ENCODE results near the gene MARCHF6.

DNA sequence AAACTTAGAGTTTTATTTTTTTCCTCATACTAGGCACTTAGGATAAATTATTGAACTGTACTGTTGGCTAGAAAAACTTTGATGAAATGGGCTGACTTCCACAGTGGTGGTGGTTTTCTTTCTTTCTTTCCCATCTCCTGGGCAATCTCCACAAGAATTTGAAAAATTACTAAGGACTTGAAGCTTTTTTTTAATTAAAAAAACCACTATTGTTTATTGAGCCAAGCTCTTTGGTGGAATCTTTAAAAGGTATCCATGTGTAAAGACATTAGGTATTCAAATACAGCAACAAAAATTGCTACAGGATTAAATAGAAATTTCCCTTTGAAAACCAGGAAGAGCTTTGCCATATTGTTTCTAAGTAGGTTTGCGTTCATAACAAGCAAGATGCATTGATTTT is 14.1 kb downstream of the MARCHF6 start:
- TF ChIP-seq, protein P1, sequence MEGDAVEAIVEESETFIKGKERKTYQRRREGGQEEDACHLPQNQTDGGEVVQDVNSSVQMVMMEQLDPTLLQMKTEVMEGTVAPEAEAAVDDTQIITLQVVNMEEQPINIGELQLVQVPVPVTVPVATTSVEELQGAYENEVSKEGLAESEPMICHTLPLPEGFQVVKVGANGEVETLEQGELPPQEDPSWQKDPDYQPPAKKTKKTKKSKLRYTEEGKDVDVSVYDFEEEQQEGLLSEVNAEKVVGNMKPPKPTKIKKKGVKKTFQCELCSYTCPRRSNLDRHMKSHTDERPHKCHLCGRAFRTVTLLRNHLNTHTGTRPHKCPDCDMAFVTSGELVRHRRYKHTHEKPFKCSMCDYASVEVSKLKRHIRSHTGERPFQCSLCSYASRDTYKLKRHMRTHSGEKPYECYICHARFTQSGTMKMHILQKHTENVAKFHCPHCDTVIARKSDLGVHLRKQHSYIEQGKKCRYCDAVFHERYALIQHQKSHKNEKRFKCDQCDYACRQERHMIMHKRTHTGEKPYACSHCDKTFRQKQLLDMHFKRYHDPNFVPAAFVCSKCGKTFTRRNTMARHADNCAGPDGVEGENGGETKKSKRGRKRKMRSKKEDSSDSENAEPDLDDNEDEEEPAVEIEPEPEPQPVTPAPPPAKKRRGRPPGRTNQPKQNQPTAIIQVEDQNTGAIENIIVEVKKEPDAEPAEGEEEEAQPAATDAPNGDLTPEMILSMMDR (conservative IDR thresholded peaks at IDR 0.05; ENCODE audit: low read depth in 2 of 2) = no peak
- TF ChIP-seq, protein P2, sequence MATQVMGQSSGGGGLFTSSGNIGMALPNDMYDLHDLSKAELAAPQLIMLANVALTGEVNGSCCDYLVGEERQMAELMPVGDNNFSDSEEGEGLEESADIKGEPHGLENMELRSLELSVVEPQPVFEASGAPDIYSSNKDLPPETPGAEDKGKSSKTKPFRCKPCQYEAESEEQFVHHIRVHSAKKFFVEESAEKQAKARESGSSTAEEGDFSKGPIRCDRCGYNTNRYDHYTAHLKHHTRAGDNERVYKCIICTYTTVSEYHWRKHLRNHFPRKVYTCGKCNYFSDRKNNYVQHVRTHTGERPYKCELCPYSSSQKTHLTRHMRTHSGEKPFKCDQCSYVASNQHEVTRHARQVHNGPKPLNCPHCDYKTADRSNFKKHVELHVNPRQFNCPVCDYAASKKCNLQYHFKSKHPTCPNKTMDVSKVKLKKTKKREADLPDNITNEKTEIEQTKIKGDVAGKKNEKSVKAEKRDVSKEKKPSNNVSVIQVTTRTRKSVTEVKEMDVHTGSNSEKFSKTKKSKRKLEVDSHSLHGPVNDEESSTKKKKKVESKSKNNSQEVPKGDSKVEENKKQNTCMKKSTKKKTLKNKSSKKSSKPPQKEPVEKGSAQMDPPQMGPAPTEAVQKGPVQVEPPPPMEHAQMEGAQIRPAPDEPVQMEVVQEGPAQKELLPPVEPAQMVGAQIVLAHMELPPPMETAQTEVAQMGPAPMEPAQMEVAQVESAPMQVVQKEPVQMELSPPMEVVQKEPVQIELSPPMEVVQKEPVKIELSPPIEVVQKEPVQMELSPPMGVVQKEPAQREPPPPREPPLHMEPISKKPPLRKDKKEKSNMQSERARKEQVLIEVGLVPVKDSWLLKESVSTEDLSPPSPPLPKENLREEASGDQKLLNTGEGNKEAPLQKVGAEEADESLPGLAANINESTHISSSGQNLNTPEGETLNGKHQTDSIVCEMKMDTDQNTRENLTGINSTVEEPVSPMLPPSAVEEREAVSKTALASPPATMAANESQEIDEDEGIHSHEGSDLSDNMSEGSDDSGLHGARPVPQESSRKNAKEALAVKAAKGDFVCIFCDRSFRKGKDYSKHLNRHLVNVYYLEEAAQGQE (IDR thresholded peaks at IDR 0.05; ENCODE audit: unreplicated experiment) = no peak

Data from GM23338 (cell line).